Epithelial cell of esophagus (primary cell): ENCODE data around the gene OVOL3.

Source experiments
- DNase-seq: peaks from one replicate; pipeline ENCODE4 v3.0.0; 2010; ENCODE audit warnings: low read depth
- H3K4me3 ChIP-seq: 2 replicates; pipeline ENCODE4 v1.5.1; 2011; ENCODE audit warnings: mild to moderate bottlenecking, low read length, control low read depth
- TF ChIP-seq, protein P1 (sequence below): IDR thresholded peaks from 2 replicates; pipeline ENCODE4 v1.5.1; 2011; ENCODE audit warnings: low read depth, mild to moderate bottlenecking, low read length, control low read depth, inconsistent platforms; ENCODE audit not compliant: insufficient read depth; ENCODE audit errors: missing control alignments

Gene OVOL3

DNA sequence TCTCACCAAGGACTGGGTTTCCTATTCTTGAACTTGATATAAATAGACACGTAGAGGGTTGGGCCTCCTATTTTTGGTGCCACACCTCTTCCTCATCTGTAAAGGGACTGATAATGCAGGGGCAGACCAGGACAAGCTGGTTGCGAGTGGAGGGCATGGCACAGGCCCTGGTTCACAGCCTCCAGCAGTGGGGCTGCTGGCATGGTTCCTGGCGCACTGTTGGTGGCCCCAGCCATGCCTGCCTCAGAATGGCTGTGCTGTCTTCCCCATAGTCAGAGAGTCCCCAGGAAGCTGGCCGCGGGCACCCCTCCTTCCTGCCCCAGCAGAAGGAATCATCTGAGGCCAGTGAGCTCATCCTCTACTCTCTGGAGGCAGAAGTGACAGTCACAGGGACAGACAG, 10.5 kb upstream of the OVOL3 start:
- H3K4me3 ChIP-seq = no peak overlapping the region
- no peak for DNase-seq
- TF ChIP-seq, protein P1, sequence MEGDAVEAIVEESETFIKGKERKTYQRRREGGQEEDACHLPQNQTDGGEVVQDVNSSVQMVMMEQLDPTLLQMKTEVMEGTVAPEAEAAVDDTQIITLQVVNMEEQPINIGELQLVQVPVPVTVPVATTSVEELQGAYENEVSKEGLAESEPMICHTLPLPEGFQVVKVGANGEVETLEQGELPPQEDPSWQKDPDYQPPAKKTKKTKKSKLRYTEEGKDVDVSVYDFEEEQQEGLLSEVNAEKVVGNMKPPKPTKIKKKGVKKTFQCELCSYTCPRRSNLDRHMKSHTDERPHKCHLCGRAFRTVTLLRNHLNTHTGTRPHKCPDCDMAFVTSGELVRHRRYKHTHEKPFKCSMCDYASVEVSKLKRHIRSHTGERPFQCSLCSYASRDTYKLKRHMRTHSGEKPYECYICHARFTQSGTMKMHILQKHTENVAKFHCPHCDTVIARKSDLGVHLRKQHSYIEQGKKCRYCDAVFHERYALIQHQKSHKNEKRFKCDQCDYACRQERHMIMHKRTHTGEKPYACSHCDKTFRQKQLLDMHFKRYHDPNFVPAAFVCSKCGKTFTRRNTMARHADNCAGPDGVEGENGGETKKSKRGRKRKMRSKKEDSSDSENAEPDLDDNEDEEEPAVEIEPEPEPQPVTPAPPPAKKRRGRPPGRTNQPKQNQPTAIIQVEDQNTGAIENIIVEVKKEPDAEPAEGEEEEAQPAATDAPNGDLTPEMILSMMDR = no peak

DNA sequence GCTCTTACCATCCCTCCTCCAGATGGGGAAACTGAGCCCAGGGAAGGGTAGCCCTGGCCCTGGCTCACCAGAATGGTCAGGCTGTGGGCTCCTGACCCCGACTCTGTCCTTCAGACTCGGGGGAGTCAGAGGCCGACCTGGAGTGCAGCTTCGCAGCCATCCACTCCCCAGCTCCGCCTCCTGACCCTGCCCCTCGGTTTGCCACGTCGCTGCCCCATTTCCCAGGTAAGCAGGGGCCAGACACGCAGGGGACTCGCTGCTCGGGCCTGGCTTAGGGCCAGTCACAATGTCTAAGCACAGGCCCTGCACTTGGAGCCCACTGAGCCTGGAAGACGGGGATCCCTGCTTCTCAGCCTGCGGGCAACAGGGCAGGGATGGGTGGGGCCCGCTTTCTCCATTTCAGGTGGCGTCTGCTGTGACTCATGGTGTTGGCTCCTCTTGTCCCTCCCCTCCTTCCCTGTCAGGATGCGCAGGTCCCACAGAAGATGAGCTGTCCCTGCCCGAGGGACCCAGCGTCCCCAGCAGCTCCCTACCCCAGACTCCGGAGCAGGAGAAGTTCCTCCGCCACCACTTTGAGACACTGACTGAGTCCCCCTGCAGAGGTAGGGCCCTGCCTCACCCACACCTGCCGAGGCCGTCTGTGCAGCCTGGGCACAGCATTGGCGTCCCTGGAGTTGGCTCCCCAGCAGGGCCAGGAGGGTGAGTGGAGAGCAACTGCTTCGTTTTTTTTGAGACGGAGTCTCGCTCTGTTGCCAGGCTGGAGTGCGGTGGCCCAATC, 9.2 kb upstream of the OVOL3 start:
- DNase-seq = peak; percentile 43
- TF ChIP-seq, protein P1 = no peak
- no peak overlapping the region for H3K4me3 ChIP-seq

DNA sequence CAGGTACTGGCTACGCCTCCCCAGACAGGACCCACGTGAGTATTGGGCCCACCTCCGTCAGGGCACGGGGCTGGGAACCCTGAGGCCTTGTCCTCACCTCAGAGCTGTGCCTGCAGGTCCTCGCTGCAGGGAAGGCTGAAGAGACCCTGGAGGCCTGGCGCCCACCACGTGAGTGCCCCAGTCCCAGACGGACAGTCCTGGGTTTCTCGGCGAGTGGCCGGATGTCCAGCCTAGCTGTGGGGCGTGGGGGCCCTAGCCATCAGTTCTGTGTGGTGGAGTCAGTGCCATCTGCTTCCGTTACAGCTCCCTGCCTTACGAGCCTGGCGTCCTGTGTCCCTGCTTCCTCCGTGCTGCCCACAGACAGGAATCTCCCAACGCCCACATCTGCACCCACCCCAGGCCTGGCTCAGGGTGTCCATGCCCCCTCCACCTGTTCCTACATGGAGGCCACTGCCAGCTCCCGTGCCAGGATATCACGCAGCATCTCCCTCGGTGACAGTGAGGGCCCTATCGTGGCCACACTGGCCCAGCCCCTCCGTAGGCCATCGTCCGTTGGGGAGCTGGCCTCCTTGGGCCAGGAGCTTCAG, 7.8 kb upstream of the OVOL3 start:
- H3K4me3 ChIP-seq = no peak overlapping the region
- TF ChIP-seq, protein P1 = no peak
- no peak for DNase-seq

DNA sequence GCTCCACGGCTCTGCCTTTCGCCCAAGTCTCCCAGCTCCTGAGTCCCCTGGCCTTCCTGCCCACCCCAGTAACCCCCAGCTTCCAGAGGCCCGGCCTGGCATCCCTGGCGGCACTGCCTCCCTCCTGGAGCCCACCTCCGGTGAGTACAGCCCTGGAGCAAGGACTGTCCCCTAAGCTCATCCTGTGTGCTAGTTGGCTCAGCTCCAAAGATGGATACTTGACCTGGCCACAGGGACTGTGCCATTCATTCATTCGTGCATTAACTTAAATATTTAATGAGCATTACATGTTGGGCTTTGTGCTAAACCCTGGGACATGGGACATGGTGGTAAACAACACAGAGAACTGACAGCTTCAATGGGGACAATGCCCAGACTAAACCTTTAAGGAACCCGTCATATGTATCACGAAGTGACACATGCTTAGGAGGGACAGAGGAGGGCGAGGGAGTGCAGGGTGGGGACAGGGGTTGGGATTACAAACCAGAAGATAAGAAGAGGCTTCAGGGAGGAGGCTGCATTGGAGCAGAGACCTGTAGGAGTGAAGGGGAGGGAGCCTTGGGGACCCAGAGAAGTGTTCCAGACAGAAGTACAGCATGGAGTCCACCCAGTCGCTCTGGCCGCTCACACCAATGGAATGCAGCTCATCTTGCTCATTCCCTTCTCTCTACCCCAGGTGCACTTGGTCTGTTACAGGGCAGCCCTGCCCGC, 6.9 kb upstream of the OVOL3 start:
- H3K4me3 ChIP-seq = no peak overlapping the region
- peak; percentile 68 for DNase-seq
- TF ChIP-seq, protein P1 = no peak

DNA sequence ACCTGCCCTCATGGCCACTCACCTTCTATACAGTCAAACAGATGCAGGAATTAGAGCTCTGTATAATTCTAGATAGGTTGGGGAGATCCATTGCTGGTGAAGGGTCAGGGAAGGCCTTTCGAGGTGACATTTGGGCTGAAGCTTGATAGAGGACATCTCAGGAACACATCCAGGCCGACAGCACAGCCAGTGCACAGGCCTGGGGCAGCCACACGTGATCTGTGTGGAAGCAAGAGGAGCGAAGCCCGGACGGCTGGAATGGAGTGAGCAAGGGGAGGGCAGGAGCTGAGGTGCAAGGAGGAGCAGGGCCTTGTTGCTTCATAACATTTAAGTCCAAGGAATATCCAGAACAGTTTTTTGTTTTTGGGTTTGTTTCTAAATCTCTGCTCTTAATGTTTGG, 4.5 kb upstream of the OVOL3 start:
- no peak overlapping the region for H3K4me3 ChIP-seq
- TF ChIP-seq, protein P1 = no peak
- DNase-seq = no peak

DNA sequence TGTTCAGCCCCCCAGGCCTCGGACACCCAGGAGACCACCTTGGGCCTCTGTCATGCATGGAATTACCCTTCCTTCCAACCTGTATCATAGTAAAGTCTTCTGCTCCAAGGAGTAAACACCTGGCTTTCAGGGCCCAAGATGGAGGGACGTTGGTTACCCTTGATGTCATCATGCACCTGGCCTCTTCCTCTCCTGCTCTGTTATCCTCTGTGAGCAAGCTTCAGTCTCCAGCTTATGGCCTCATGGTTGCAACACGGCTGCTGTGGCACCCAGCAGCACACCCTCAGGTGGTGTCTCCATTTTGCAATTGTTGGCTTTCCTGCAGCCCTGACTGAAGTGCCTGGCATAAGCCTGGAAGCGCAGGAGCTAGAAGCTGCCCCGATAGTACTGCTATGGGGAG, 4.0 kb upstream of the OVOL3 start:
- TF ChIP-seq, protein P1 = no peak
- no peak overlapping the region for H3K4me3 ChIP-seq
- no peak for DNase-seq
